Body of pancreas (tissue), 4 donors: Measurements from ENCODE around the gene MMP10. TPM values are rescaled to one million over a fixed set of nuclear protein-coding genes. Genes with fewer than 3 reads are reported as not detected.

Experiments used
- ATAC-seq: fragments of 150-250 bp; one replicate; pipeline ENCODE4 v1.9.1; 2016
- DNase-seq, 4 donors: peaks; one replicate each; pipeline ENCODE4 v3.0.0-alpha.2; 2019
- H3K27ac ChIP-seq, 4 donors: fragments of 200-600 bp; sonication (generic); 1 replicate in 3 of 4; 2 replicates in 1 of 4; pipeline versions ENCODE4 v1.5.1 to v1.6.1; 2016 to 2019; ENCODE audit warnings: mild to moderate bottlenecking in 1 of 4, mixed read lengths in 1 of 4, moderate library complexity in 1 of 4
- H3K27me3 ChIP-seq, 2 donors: fragments of 200-600 bp; sonication (generic); one replicate each; pipeline ENCODE4 v1.6.0; 2016; ENCODE audit warnings: mild to moderate bottlenecking in 1 of 2
- H3K36me3 ChIP-seq, 2 donors: fragments of 200-600 bp; sonication (generic); replicated peaks in 1 of 2; 2 replicates each; pipeline ENCODE4 v1.5.1; 2016; ENCODE audit warnings: low read depth in 2 of 2; ENCODE audit not compliant: insufficient read depth in 1 of 2
- H3K4me1 ChIP-seq: fragments of 200-600 bp; sonication (generic); one replicate; pipeline ENCODE4 v1.6.0; 2016
- H3K4me3 ChIP-seq, 2 donors: fragments of 200-600 bp; sonication (generic); 1 replicate in 1 of 2; 2 replicates in 1 of 2; pipeline ENCODE4 v1.5.1; 2016 to 2019
- H3K9me3 ChIP-seq, 3 donors: fragments of 200-600 bp; sonication (generic); 1 replicate in 2 of 3; 2 replicates in 1 of 3; pipeline ENCODE4 v1.5.1; 2016
- POLR2A ChIP-seq, 3 donors: fragments of 450-650 bp; IDR thresholded peaks; one replicate each; pipeline ENCODE4 v1.6.1; 2016; ENCODE audit warnings: antibody characterized with exemption in 3 of 3, mild to moderate bottlenecking in 2 of 3
- WGBS, 2 donors: methylation state at CpG; one replicate each; pipeline ENCODE4 v1.1.5; 2017; 5-methylcytosine and 5-hydroxymethylcytosine counted together
- intact Hi-C: fragments of 100-400 bp; cut with DNase I; formaldehyde crosslinking; loops from one replicate; pipeline ENCODE4 v1.15.1; 2023
- total RNA-seq, 2 donors: library from RNA; depleted of rRNA; stranded (reverse); fragments of >200 nt; gene quantifications; one replicate each; pipeline ENCODE4 v1.1.0, GENCODE V29; 2016
- TF ChIP-seq, protein P1 (sequence below), 7 experiments: fragments of 450-650 bp in 4 of 7; fragments of 200-600 bp in 3 of 7; sonication (generic) in 3 of 7; IDR thresholded peaks; one replicate each; pipeline ENCODE4 v1.5.1; 2016 to 2019; ENCODE audit warnings: antibody characterized with exemption in 7 of 7

The MMP10 gene
- total RNA-seq, 2 donors from 2014 or later: not detected

DNA sequence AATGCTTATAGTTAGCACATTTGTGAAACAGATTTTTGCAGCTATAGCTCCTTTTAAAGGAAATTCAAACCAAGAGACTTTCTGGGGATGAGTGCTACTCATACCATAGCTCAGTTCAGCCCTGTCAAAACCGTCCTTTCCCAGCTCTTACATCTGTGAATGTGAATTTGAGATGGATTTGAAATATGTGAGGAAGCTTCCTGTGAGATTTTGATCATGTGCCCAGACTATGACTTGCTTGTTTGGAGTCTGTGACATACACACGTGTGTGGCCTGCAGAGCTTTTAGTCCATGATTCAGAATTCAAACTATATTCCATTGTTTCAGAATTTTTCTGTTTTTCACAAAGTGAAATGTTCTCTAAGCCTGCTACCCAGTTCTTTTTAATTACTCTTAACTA lies 21.9 kb upstream of the MMP10 start:
- H3K27me3 ChIP-seq: no peaks in the 10 kb centered on the region
- no peaks in the 10 kb centered on the region for H3K4me1 ChIP-seq
- TF ChIP-seq, protein P1, sequence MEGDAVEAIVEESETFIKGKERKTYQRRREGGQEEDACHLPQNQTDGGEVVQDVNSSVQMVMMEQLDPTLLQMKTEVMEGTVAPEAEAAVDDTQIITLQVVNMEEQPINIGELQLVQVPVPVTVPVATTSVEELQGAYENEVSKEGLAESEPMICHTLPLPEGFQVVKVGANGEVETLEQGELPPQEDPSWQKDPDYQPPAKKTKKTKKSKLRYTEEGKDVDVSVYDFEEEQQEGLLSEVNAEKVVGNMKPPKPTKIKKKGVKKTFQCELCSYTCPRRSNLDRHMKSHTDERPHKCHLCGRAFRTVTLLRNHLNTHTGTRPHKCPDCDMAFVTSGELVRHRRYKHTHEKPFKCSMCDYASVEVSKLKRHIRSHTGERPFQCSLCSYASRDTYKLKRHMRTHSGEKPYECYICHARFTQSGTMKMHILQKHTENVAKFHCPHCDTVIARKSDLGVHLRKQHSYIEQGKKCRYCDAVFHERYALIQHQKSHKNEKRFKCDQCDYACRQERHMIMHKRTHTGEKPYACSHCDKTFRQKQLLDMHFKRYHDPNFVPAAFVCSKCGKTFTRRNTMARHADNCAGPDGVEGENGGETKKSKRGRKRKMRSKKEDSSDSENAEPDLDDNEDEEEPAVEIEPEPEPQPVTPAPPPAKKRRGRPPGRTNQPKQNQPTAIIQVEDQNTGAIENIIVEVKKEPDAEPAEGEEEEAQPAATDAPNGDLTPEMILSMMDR (IDR thresholded peaks at IDR 0.05): no peak
- no peak for TF ChIP-seq POLR2A (IDR thresholded peaks at IDR 0.05)
- DNase-seq (no peak), ATAC-seq (no peak)
- H3K9me3 ChIP-seq: no peaks in the 10 kb centered on the region
- H3K27ac ChIP-seq: no peak overlapping the region
- intact Hi-C loops: no loop called here
- no peak overlapping the region for H3K4me3 ChIP-seq
- no peaks in the 10 kb centered on the region for H3K36me3 ChIP-seq
- 41 to 68% methylated on average over 2 of the region's 2 CpGs for WGBS, 2 donors

DNA sequence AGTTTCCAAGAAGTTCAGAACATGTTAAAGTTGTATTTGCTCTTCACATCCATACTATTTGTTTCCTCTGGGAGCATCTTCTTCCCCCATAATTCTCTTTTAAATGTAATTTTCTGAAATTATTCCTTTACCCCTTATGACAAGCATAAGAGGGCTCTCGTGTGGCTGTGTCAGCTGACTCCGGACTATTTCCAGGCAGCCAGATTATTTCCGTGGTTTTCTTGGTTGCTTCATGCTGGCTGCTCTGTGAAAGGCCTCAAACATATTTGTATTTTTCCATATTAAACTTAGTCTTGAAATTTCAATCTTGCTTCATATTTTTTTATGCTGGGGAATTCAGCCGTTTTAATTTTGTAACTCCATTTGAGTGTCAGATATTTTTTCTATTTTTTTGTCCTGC lies 20.3 kb upstream of the MMP10 start:
- no peaks in the 10 kb centered on the region for H3K27me3 ChIP-seq
- 65 to 75% methylated on average over 4 of the region's 4 CpGs for whole genome bisulfite sequencing, 2 donors

DNA sequence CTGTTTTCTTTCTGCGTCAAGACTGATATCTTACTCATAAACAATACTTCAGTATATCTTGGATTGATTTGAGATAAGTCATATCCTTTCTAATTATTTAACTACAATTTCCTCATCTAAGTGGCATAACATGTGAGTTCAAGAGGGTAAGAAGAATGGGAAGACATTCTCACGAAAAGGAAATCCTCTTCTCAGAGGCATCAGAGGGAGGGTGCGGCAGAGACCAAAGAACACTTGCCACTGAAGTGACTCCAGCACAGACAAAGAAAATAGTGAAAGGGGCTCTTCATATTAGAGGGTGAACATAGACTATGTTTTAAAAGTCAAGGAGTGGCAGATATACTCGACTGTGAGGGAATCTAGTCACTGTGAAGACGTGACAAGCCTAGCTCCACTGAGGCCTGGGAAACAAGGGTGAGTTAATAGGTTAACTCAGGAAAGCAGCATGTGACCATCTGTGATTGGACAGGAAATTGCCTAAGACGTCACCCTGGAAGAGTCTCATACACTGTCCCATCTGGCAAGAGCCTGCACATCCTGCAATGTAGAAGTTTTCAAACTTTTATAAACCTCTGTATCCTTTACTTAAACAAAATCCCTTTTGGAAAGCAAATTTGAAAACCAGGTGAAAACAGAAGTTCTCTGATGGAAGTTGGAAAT lies 19.4 kb upstream of the MMP10 start:
- DNase-seq (no peak), ATAC-seq (no peak)
- Histone ChIP-seq H3K4me3 (no peak overlapping the region), H3K27me3 (no peaks in the 10 kb centered on the region), H3K9me3 (no peaks in the 10 kb centered on the region), H3K4me1 (no peaks in the 10 kb centered on the region), H3K27ac (no peak overlapping the region), H3K36me3 (no peaks in the 10 kb centered on the region)
- WGBS, 2 donors: 56 to 65% methylated on average over 6 of the region's 6 CpGs
- intact Hi-C loops: no loop called here
- TF ChIP-seq, protein P1 (IDR thresholded peaks at IDR 0.05): no peak
- no peak for TF ChIP-seq POLR2A (IDR thresholded peaks at IDR 0.05)

More for the DNA sequence above, 20.3 kb upstream of the MMP10 start:
- H3K4me1 ChIP-seq: no peaks in the 10 kb centered on the region
- no peaks in the 10 kb centered on the region for H3K36me3 ChIP-seq
- no peak for DNase-seq
- no peaks in the 10 kb centered on the region for H3K9me3 ChIP-seq
- no peak for ATAC-seq
- H3K27ac ChIP-seq: no peak overlapping the region
- no peak overlapping the region for H3K4me3 ChIP-seq
- intact Hi-C loops: no loop called here
- TF ChIP-seq POLR2A (IDR thresholded peaks at IDR 0.05): no peak
- TF ChIP-seq, protein P1 (IDR thresholded peaks at IDR 0.05): no peak

DNA sequence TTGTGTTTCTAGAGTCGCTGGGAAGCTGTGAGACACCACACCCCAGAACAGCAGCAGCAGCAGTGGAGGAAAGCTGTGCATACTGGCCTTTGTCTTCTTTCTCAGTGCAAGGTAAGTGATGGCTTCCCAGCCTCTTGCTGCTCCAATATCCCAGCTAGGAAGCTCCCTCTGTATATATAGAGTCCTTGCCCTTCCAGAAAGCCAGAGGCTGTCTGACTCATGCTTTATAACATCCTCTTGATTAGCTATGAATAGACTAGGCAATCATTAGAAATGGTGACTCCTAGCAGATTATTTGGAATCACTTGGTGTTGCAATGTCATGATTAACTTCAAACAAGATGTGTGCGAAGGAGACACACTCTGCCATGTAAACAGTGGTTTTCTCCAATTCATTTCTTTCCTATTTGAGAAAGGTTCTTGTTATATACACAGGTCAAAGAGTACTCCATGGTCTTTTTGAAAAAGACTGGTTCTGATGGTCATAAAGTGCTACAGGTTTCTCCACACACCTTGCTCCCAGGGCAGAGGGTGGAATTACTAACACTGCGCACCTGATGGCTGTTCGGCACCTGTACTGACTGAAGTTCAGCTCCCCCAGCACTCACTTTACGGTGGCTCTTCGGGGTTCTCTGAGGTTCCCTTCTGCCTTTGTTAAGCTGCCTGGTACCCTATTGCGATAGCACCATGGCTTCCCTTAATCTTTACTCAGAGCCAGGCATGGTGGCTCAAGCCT lies 17.8 kb upstream of the MMP10 start, which contains the start of gene MMP1:
Gene MMP1 (minus strand): TSS at position 149 of the 735 bp plus-strand sequence. CDS start 68 bp downstream, at position 81.
- peaks cover 7% of the 10 kb centered on the region for H3K4me1 ChIP-seq
- WGBS, 2 donors: 76 to 88% methylated on average over 7 of the region's 7 CpGs
- no peak for DNase-seq
- intact Hi-C loops: no loop called here
- no peak for TF ChIP-seq POLR2A (IDR thresholded peaks at IDR 0.05)
- TF ChIP-seq, protein P1 (IDR thresholded peaks at IDR 0.05): no peak
- no peaks in the 10 kb centered on the region for H3K36me3 ChIP-seq
- H3K27me3 ChIP-seq: no peaks in the 10 kb centered on the region
- no peak for ATAC-seq
- H3K9me3 ChIP-seq: no peaks in the 10 kb centered on the region
- no peak within 1 kb of the TSS for H3K27ac ChIP-seq
- no peak within 1 kb of the TSS for H3K4me3 ChIP-seq
